Fibroblast of pulmonary artery (primary cell): ENCODE results near the gene NOS1.

Experiments
- DNase-seq: peaks from one replicate; pipeline ENCODE4 v3.0.0-alpha.2; 2010; ENCODE audit warnings: low read depth
- H3K4me3 ChIP-seq: replicated peaks from 2 replicates; pipeline ENCODE4 v1.5.1; 2011; ENCODE audit warnings: low read depth, mild to moderate bottlenecking, control low read depth, low read length, moderate library complexity
- TF ChIP-seq, protein P1 (sequence below): IDR thresholded peaks from 2 replicates; pipeline ENCODE4 v1.5.1; 2011; ENCODE audit warnings: mild to moderate bottlenecking, control low read depth, low read length, inconsistent platforms; ENCODE audit errors: missing control alignments

NOS1 gene

DNA sequence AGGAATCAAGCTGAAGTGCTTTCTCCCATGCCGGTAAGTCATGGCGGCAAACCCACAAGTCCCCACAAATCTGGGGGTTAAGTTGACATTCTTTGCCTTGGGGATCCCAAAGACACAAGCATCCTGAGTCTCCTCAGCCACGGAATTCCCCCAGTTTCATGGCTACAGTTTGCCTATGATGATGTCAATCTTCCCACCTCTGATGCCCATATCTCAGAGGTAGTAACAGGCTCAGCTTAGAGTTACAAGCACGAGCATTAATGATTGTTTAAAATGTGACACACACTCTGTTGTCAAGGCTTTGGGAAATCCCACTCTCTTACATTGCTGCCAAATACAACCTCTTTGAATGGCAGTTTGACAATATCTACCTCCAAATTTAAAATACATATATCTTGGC, 22.3 kb downstream of the NOS1 start:
- H3K4me3 ChIP-seq, result no peak overlapping the region
- no peak for DNase-seq
- TF ChIP-seq, protein P1, sequence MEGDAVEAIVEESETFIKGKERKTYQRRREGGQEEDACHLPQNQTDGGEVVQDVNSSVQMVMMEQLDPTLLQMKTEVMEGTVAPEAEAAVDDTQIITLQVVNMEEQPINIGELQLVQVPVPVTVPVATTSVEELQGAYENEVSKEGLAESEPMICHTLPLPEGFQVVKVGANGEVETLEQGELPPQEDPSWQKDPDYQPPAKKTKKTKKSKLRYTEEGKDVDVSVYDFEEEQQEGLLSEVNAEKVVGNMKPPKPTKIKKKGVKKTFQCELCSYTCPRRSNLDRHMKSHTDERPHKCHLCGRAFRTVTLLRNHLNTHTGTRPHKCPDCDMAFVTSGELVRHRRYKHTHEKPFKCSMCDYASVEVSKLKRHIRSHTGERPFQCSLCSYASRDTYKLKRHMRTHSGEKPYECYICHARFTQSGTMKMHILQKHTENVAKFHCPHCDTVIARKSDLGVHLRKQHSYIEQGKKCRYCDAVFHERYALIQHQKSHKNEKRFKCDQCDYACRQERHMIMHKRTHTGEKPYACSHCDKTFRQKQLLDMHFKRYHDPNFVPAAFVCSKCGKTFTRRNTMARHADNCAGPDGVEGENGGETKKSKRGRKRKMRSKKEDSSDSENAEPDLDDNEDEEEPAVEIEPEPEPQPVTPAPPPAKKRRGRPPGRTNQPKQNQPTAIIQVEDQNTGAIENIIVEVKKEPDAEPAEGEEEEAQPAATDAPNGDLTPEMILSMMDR, result no peak

DNA sequence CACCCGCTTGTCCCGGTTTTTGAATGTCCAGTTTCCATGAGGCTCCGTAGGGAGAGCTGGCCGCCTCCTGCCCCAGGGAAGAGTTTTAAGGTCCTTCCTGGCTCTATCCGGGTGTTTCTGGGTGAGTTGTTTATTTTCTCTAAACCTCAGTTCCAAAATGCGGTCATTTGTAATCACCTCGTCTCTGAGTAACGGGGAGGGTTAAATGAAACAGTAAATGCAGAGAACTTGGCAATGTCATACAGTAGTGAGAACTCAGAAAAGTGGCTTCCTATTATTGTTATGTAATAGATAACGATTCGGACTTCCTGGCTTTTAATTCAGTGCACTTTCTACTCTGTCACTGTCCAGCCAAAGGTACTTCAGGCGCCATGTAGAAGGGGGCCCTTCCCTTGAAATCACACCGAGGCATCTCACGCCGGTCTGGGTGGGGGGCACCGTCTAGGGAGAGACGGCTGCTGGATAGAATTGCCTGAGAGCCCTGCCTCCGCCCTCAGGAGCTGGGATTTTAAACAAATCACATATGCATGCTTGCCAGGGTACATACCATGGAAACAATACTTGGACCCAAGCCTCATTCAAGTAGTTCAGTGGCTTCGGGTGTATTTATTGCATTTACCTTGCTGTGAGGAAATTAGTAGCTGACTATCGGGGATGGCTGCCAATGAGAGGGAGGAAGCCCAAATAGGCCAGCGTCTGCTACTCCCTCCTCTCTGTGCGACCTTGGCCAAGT, 26.4 kb downstream of the NOS1 start:
- TF ChIP-seq, protein P1, result no peak
- no peak overlapping the region for H3K4me3 ChIP-seq
- DNase-seq, result no peak

DNA sequence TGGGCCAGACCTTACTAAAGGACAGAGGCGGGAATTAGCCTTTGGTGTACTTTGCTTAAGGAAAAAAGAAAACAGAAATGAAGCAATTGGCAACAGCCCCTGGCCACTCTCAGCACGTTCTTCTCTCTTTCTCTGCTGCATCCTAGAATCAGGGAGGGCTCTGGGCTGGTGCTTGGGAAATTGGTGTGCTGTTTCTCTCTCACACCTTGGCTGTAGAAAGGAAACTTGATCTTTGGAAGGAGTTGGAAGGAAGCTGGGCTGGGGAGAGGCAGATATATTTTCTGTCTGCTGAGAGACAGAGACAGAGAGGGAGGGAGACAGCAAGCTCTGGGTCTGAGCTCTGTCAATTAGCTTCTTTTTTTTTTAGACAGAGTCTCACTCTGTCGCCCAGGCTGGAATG, 27.4 kb downstream of the NOS1 start:
- TF ChIP-seq, protein P1, result no peak

DNA sequence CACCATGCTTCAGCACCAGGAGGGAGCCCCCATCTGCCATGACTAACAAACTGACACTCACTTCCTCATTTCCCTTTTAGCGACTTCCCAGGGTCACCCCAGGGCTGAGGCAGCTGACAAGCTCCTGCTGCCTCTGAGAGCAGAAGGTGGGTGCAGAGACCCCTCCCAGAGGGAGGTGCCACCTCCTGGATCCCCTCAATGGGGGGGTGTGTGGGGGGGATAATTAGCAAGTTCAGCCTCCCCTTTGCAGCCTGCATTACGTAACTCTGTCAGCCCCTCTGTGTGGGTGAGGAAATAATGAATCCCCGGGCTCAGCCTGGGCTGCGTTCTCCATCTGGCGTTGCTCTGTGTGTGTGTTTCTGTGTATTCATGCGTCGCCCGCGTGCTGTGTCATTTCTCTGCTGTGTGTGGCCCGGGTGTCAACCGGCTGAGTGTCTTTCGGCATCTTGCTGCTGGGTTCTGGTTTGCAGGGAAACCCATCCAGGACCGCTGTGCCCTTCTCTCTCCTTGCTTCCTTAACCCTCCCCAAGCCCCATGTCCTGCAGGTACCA, 28.0 kb downstream of the NOS1 start:
- DNase-seq, result no peak
- no peak overlapping the region for H3K4me3 ChIP-seq
- TF ChIP-seq, protein P1, result no peak

More for the DNA sequence above, 27.4 kb downstream of the NOS1 start:
- DNase-seq, result no peak
- no peak overlapping the region for H3K4me3 ChIP-seq

DNA sequence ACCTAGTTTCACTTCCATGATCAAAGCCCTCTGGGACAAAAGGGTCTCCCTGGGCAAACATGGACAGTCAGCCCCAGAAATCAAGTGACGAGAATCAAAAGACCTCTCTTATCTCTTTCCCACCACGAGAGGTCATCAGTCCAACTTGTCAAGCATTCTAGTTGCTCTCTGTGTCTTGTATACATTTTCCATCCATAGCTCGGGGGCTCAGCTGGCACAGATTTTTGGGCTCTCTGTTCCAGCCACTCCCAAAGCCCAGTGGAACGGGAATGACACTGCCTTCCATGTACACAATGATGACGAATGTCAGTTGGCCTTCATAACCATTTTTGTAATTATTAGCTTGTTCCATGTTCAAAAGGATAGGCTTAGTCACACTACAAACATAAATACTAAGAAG, 29.7 kb downstream of the NOS1 start:
- no peak for DNase-seq
- H3K4me3 ChIP-seq, result no peak overlapping the region
- TF ChIP-seq, protein P1, result no peak

DNA sequence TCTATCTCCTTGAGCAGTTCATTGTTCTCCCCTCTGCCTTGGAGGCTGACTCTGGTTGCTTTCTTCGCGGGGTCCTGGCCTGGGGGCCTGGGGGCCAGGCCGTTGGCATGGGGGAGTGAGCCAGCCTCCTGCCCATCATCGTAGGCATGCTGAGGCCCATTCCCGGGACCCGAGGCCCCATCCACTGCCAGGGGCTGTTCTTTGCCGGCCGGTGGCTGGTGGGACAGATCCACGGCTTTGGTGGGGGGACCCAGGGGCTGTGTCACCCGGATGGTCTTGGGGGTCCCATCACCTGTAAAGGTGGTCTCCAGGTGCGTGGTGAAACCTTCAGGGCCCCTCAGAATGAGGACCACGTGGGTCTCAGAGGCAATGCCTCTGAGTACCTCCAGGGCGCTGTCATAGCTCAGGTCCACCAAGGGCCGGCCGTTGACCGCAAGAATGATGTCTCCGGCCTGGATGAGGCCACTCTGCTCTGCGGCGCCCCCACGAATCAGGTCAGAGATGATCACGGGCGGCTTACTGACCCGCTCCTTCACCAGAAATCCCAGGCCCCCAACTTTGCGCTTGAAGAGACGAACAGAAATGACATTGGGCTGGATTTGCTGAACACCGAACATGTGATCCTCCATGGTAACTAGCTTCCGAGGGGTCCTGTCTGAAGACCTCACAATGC, 30.8 kb downstream of the NOS1 start:
- no peak overlapping the region for H3K4me3 ChIP-seq
- DNase-seq, result no peak
- TF ChIP-seq, protein P1, result no peak
